HEK293 (cell line): ENCODE data around the gene ABI3.

Experiments
- CTCF ChIA-PET: fragments of 350-600 bp; formaldehyde crosslinking; extraction: SDS; loops from one replicate; lab custom pipeline; 2021; ENCODE audit warnings: antibody characterized with exemption; lab: Yijun Ruan, JAX
- POLR2A ChIA-PET: fragments of 300-600 bp; formaldehyde crosslinking; extraction: SDS; loops from one replicate; lab custom pipeline; 2020; ENCODE audit warnings: antibody characterized with exemption, inconsistent platforms; lab: Yijun Ruan, JAX
- H3K27ac ChIP-seq: fragments of 200-500 bp; sonication (Bioruptor generic); 2 replicates; pipeline ENCODE4 v1.5.1; 2014; ENCODE audit warnings: low read depth, low read length, control low read depth, inconsistent platforms; ENCODE audit errors: extremely low read depth
- H3K36me3 ChIP-seq, 2 experiments: fragments of 200-500 bp in 1 of 2; sonication (Bioruptor generic) in 1 of 2; 1 replicate in 1 of 2; 2 replicates in 1 of 2; pipeline ENCODE4 v1.5.1; 2014 to 2017; ENCODE audit warnings: inconsistent platforms in 2 of 2, low read length in 2 of 2; ENCODE audit not compliant: control insufficient read depth in 2 of 2, insufficient read depth in 1 of 2
- H3K4me1 ChIP-seq: fragments of 200-500 bp; sonication (Bioruptor generic); 2 replicates; pipeline ENCODE4 v1.5.1; 2014; ENCODE audit warnings: mild to moderate bottlenecking, low read length, inconsistent platforms; ENCODE audit not compliant: control insufficient read depth, insufficient read depth
- H3K4me3 ChIP-seq: 2 replicates; pipeline ENCODE4 v1.5.1; 2011; ENCODE audit warnings: low read depth, mild to moderate bottlenecking, control low read depth, low read length, moderate library complexity
- H3K9me3 ChIP-seq: fragments of 200-500 bp; sonication (Bioruptor generic); 2 replicates; pipeline ENCODE4 v1.5.1; 2014; ENCODE audit warnings: low read depth, low read length, inconsistent platforms; ENCODE audit not compliant: control insufficient read depth, insufficient read depth
- GFI1B ChIP-seq: fragments of 450-650 bp; formaldehyde crosslinking; IDR thresholded peaks from 2 replicates; pipeline ENCODE4 v1.5.1; 2016; ENCODE audit warnings: missing biosample characterization, missing genetic modification characterization
- PRDM1 ChIP-seq: fragments of 450-650 bp; formaldehyde crosslinking; IDR thresholded peaks from 2 replicates; pipeline ENCODE4; 2016; ENCODE audit warnings: missing biosample characterization, missing genetic modification characterization
- YY2 ChIP-seq: fragments of 450-650 bp; formaldehyde crosslinking; IDR thresholded peaks from 2 replicates; pipeline ENCODE4 v1.5.1; 2016; ENCODE audit warnings: missing biosample characterization, missing genetic modification characterization
- ZIC2 ChIP-seq: fragments of 450-650 bp; formaldehyde crosslinking; IDR thresholded peaks from 2 replicates; pipeline ENCODE4 v1.5.1; 2016; ENCODE audit warnings: missing biosample characterization, missing genetic modification characterization
- ZNF169 ChIP-seq: fragments of 450-650 bp; formaldehyde crosslinking; IDR thresholded peaks from 2 replicates; pipeline ENCODE4 v1.5.1; 2016; ENCODE audit warnings: missing biosample characterization, missing genetic modification characterization
- ZNF174 ChIP-seq: fragments of 450-650 bp; formaldehyde crosslinking; IDR thresholded peaks from 2 replicates; pipeline ENCODE4 v1.5.0; 2017; ENCODE audit warnings: missing biosample characterization, mild to moderate bottlenecking, missing genetic modification characterization
- ZNF184 ChIP-seq: fragments of 450-650 bp; IDR thresholded peaks from 2 replicates; pipeline ENCODE4 v1.5.1; 2018; ENCODE audit warnings: missing biosample characterization, mild to moderate bottlenecking, missing genetic modification characterization
- ZNF2 ChIP-seq: fragments of 450-650 bp; formaldehyde crosslinking; IDR thresholded peaks from 2 replicates; pipeline ENCODE4 v1.5.1; 2016; ENCODE audit warnings: missing biosample characterization, missing genetic modification characterization
- ZNF248 ChIP-seq: fragments of 450-650 bp; formaldehyde crosslinking; IDR thresholded peaks from 2 replicates; pipeline ENCODE4 v1.5.1; 2017; ENCODE audit warnings: missing biosample characterization, missing genetic modification characterization
- ZNF292 ChIP-seq: fragments of 450-650 bp; formaldehyde crosslinking; IDR thresholded peaks from 2 replicates; pipeline ENCODE4 v1.5.1; 2016; ENCODE audit warnings: low read depth, missing biosample characterization, missing genetic modification characterization, borderline replicate concordance
- ZNF350 ChIP-seq: fragments of 450-650 bp; formaldehyde crosslinking; IDR thresholded peaks from 2 replicates; pipeline ENCODE4 v1.5.0; 2017; ENCODE audit warnings: missing biosample characterization, mild to moderate bottlenecking, missing genetic modification characterization
- ZNF366 ChIP-seq: fragments of 450-650 bp; formaldehyde crosslinking; conservative IDR thresholded peaks from 2 replicates; pipeline ENCODE4 v1.5.1; 2016; ENCODE audit warnings: missing biosample characterization, missing genetic modification characterization
- ZNF473 ChIP-seq: fragments of 450-650 bp; formaldehyde crosslinking; IDR thresholded peaks from 2 replicates; pipeline ENCODE4 v1.5.1; 2017; ENCODE audit warnings: missing biosample characterization, missing genetic modification characterization
- ZNF529 ChIP-seq: fragments of 450-650 bp; formaldehyde crosslinking; IDR thresholded peaks from 2 replicates; pipeline ENCODE4 v1.5.1; 2017; ENCODE audit warnings: missing genetic modification characterization, missing biosample characterization; ENCODE audit not compliant: insufficient replicate concordance
- ZNF544 ChIP-seq: fragments of 450-650 bp; formaldehyde crosslinking; IDR thresholded peaks from 2 replicates; pipeline ENCODE4 v1.5.0; 2017; ENCODE audit warnings: missing biosample characterization, missing genetic modification characterization
- ZNF629 ChIP-seq: fragments of 450-650 bp; formaldehyde crosslinking; IDR thresholded peaks from 2 replicates; pipeline ENCODE4 v1.5.1; 2017; ENCODE audit warnings: missing biosample characterization, missing genetic modification characterization
- ZNF837 ChIP-seq: fragments of 450-650 bp; formaldehyde crosslinking; IDR thresholded peaks from 2 replicates; pipeline ENCODE4 v1.5.1; 2016; ENCODE audit warnings: missing biosample characterization, missing genetic modification characterization
- ZNF843 ChIP-seq: fragments of 450-650 bp; formaldehyde crosslinking; IDR thresholded peaks from 2 replicates; pipeline ENCODE4 v1.5.1; 2016; ENCODE audit warnings: missing biosample characterization, missing genetic modification characterization
- TF ChIP-seq, protein P1 (sequence below): fragments of 450-650 bp; formaldehyde crosslinking; IDR thresholded peaks from 2 replicates; pipeline ENCODE4 v1.5.1; 2016; ENCODE audit warnings: missing biosample characterization, missing genetic modification characterization
- TF ChIP-seq, protein P2 (sequence below): fragments of 450-650 bp; formaldehyde crosslinking; optimal IDR thresholded peaks from 2 replicates; pipeline ENCODE3; 2016; ENCODE audit warnings: missing biosample characterization, mild to moderate bottlenecking, missing genetic modification characterization
- TF ChIP-seq, protein P3 (sequence below): fragments of 450-650 bp; formaldehyde crosslinking; IDR thresholded peaks from 2 replicates; pipeline ENCODE4 v1.5.1; 2016; ENCODE audit warnings: missing biosample characterization, missing genetic modification characterization
- TF ChIP-seq, protein P4 (sequence below): fragments of 450-650 bp; formaldehyde crosslinking; IDR thresholded peaks from 2 replicates; pipeline ENCODE4 v1.5.1; 2017; ENCODE audit warnings: missing biosample characterization, missing genetic modification characterization
- TF ChIP-seq, protein P5 (sequence below): fragments of 450-650 bp; formaldehyde crosslinking; IDR thresholded peaks from 2 replicates; pipeline ENCODE4 v1.5.1; 2016; ENCODE audit warnings: missing biosample characterization, missing genetic modification characterization
- TF ChIP-seq, protein P6 (sequence below): fragments of 450-650 bp; formaldehyde crosslinking; IDR thresholded peaks from 2 replicates; pipeline ENCODE4 v1.5.1; 2016; ENCODE audit warnings: missing biosample characterization, missing genetic modification characterization

Gene ABI3

DNA sequence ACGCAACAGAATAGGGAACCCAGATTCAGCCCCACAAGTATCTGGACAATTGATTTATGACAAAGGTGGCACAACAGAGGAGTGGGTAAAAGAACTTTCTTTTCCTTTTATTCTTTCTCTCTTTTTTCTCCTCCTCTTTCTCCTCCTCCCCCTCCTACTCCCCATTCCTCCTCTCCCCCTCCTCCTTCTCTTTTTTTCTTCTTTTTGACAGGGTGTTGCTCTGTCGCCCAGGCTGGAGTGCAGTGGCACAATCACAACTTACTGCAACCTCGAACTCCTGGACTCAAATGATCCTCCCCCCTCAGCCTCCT lies 16.3 kb upstream of the ABI3 start:
- no peaks in the 10 kb centered on the region for H3K9me3 ChIP-seq
- ChIA-PET CTCF (interaction anchor here (0.6 to 2.4 kb wide), 4 partner anchors 33 to 362 kb away, joined by 3 to 15 read pairs (median 3); no protein-coding TSS in a partner anchor), POLR2A (no interaction called here)
- TF ChIP-seq, protein P1, sequence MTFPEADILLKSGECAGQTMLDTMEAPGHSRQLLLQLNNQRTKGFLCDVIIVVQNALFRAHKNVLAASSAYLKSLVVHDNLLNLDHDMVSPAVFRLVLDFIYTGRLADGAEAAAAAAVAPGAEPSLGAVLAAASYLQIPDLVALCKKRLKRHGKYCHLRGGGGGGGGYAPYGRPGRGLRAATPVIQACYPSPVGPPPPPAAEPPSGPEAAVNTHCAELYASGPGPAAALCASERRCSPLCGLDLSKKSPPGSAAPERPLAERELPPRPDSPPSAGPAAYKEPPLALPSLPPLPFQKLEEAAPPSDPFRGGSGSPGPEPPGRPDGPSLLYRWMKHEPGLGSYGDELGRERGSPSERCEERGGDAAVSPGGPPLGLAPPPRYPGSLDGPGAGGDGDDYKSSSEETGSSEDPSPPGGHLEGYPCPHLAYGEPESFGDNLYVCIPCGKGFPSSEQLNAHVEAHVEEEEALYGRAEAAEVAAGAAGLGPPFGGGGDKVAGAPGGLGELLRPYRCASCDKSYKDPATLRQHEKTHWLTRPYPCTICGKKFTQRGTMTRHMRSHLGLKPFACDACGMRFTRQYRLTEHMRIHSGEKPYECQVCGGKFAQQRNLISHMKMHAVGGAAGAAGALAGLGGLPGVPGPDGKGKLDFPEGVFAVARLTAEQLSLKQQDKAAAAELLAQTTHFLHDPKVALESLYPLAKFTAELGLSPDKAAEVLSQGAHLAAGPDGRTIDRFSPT (tag by site-specific recombination): 0 out of 2 replicates have a peak, but pooled peaks have one; percentile 17
- TF ChIP-seq ZNF169 (tag by site-specific recombination) (no peak), ZNF366 (tag by site-specific recombination) (peak; percentile 45; the same call in 1 of the 2 replicates), ZNF174 (tag by site-specific recombination) (no peak), PRDM1 (tag by site-specific recombination) (peak; percentile 52; the same call in 1 of the 2 replicates), ZNF184 (tag by site-specific recombination) (no peak), ZIC2 (tag by site-specific recombination) (no peak), ZNF292 (tag by site-specific recombination) (no peak)
- TF ChIP-seq, all 188 proteins: peak for 3
- H3K27ac ChIP-seq: no peak overlapping the region
- peaks cover 2% of the 10 kb centered on the region; the same call in 1 of the 2 replicates for H3K4me1 ChIP-seq
- H3K4me3 ChIP-seq: no peak overlapping the region
- H3K36me3 ChIP-seq: no peaks in the 10 kb centered on the region

DNA sequence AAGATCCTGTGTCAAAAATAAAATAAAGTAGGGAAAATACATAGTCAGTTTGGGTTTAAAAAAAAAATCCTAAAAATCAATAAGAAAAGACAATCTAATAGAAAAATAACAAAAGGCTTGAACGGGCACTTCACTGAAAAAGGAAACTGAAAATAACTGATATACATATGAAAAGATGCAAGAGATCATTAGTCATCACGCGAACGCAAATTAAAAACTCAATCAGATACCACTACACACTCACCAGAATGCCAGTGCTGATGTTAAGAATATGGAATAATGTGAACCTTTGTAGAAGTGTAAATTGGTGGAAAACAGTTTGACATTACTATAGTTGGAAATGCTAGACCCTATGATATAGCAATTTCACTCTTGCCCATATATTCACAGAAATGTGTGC lies 14.8 kb upstream of the ABI3 start:
- H3K9me3 ChIP-seq: no peaks in the 10 kb centered on the region
- H3K4me1 ChIP-seq: peaks cover 1% of the 10 kb centered on the region; the same call in 1 of the 2 replicates
- H3K27ac ChIP-seq: no peak overlapping the region
- TF ChIP-seq ZNF174 (tag by site-specific recombination) (no peak), ZNF837 (tag by site-specific recombination) (no peak), ZNF473 (tag by site-specific recombination) (no peak), ZNF544 (tag by site-specific recombination) (no peak), ZNF529 (tag by site-specific recombination) (no peak), ZNF248 (tag by site-specific recombination) (no peak)
- TF ChIP-seq, protein P2, sequence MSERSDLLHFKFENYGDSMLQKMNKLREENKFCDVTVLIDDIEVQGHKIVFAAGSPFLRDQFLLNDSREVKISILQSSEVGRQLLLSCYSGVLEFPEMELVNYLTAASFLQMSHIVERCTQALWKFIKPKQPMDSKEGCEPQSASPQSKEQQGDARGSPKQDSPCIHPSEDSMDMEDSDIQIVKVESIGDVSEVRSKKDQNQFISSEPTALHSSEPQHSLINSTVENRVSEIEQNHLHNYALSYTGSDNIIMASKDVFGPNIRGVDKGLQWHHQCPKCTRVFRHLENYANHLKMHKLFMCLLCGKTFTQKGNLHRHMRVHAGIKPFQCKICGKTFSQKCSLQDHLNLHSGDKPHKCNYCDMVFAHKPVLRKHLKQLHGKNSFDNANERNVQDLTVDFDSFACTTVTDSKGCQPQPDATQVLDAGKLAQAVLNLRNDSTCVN (tag by site-specific recombination): no peak
- TF ChIP-seq, protein P3, sequence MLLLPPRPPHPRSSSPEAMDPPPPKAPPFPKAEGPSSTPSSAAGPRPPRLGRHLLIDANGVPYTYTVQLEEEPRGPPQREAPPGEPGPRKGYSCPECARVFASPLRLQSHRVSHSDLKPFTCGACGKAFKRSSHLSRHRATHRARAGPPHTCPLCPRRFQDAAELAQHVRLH: no peak
- TF ChIP-seq, protein P4, sequence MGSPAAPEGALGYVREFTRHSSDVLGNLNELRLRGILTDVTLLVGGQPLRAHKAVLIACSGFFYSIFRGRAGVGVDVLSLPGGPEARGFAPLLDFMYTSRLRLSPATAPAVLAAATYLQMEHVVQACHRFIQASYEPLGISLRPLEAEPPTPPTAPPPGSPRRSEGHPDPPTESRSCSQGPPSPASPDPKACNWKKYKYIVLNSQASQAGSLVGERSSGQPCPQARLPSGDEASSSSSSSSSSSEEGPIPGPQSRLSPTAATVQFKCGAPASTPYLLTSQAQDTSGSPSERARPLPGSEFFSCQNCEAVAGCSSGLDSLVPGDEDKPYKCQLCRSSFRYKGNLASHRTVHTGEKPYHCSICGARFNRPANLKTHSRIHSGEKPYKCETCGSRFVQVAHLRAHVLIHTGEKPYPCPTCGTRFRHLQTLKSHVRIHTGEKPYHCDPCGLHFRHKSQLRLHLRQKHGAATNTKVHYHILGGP: no peak
- ChIA-PET POLR2A (no interaction called here), CTCF (interaction anchor here (2.4 kb wide), 1 partner anchor 32 kb away, joined by 15 read pairs; no protein-coding TSS in a partner anchor)
- no peak overlapping the region for H3K4me3 ChIP-seq
- no peaks in the 10 kb centered on the region for H3K36me3 ChIP-seq

DNA sequence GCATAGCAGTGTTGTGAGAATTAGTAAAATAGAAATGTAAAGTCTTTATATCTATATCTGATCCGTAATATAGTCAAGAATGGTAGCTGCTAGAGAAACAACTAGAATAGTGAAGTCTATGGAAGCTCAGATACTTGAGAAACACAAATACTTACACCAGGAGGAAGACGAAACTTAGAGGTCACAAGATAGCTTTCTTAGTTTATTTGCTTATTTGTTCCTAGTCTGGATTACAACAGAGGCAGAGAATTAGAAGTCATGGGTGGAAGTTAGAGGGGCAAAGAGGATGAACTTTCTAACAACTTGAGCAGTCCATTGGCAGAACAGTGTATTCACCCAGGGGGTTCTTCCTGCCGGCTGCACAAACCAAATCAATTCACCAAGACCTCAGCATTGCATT lies 14.0 kb upstream of the ABI3 start:
- CTCF ChIA-PET: no interaction called here
- Histone ChIP-seq H3K4me3 (no peak overlapping the region), H3K36me3 (no peaks in the 10 kb centered on the region), H3K9me3 (no peaks in the 10 kb centered on the region), H3K27ac (no peak overlapping the region), H3K4me1 (no peaks in the 10 kb centered on the region)
- POLR2A ChIA-PET: no interaction called here
- no peak for TF ChIP-seq ZNF2 (tag by site-specific recombination)
- TF ChIP-seq ZNF350 (tag by site-specific recombination): no peak
- no peak for TF ChIP-seq ZNF843 (tag by site-specific recombination)
- no peak for TF ChIP-seq ZNF629 (tag by site-specific recombination)
- TF ChIP-seq ZNF174 (tag by site-specific recombination): no peak
- no peak for TF ChIP-seq GFI1B (tag by site-specific recombination)
- no peak for TF ChIP-seq YY2 (tag by site-specific recombination)
- TF ChIP-seq, protein P5, sequence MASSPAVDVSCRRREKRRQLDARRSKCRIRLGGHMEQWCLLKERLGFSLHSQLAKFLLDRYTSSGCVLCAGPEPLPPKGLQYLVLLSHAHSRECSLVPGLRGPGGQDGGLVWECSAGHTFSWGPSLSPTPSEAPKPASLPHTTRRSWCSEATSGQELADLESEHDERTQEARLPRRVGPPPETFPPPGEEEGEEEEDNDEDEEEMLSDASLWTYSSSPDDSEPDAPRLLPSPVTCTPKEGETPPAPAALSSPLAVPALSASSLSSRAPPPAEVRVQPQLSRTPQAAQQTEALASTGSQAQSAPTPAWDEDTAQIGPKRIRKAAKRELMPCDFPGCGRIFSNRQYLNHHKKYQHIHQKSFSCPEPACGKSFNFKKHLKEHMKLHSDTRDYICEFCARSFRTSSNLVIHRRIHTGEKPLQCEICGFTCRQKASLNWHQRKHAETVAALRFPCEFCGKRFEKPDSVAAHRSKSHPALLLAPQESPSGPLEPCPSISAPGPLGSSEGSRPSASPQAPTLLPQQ (tag by site-specific recombination): no peak
- TF ChIP-seq, protein P6, sequence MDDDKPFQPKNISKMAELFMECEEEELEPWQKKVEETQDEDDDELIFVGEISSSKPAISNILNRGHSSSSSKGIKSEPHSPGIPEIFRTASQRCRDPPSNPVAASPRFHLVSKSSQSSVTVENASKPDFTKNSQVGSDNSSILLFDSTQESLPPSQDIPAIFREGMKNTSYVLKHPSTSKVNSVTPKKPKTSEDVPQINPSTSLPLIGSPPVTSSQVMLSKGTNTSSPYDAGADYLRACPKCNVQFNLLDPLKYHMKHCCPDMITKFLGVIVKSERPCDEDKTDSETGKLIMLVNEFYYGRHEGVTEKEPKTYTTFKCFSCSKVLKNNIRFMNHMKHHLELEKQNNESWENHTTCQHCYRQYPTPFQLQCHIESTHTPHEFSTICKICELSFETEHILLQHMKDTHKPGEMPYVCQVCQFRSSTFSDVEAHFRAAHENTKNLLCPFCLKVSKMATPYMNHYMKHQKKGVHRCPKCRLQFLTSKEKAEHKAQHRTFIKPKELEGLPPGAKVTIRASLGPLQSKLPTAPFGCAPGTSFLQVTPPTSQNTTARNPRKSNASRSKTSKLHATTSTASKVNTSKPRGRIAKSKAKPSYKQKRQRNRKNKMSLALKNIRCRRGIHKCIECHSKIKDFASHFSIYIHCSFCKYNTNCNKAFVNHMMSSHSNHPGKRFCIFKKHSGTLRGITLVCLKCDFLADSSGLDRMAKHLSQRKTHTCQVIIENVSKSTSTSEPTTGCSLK (tag by site-specific recombination): no peak
